NCI-H2227 treated with DMSO at 0.1 percent for 48 hours (cell line): Measurements from ENCODE around the gene KLHL10.

ENCODE experiments used
- DNase-seq: peaks from one replicate; lab custom pipeline; 2025; lab: John Stamatoyannopoulos, UW

The KLHL10 gene

DNA sequence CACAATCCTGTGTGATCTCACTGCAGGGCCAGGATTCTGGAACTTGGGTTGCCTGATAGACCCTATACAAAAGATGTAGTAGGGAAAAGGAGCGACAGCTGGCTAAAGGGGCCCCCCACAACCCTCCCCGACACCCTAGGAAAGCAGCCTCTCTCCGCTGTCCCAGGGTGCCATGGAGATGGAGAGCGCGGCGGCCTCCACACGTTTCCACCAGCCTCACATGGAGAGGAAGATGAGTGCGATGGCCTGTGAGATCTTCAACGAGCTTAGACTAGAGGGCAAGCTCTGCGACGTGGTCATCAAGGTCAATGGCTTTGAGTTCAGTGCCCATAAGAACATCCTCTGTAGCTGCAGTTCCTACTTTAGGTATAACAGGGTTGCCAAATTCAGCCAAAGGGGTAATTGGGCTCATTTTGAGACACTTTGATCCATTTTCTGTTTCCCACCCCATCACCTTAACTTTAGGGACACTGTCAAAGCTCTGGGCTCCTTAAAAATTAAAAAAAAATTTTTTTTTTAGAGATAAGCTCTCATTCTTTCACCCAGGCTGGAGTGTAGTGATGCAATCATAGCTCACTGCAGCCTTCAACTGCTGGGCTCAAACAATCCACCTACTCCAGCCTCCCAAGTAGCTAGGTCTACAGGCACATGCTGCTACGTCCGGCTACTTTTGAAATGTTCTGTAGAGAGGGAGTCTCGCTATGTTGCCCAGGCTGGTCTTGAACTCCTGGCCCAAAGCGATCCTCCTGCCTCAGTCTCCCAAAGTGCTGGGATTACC, at the start of gene KLHL10:
Gene KLHL10 (plus strand): TSS at position 65 of the 778 bp plus-strand sequence. CDS start 108 bp downstream, at position 173.
- no peak for DNase-seq

DNA sequence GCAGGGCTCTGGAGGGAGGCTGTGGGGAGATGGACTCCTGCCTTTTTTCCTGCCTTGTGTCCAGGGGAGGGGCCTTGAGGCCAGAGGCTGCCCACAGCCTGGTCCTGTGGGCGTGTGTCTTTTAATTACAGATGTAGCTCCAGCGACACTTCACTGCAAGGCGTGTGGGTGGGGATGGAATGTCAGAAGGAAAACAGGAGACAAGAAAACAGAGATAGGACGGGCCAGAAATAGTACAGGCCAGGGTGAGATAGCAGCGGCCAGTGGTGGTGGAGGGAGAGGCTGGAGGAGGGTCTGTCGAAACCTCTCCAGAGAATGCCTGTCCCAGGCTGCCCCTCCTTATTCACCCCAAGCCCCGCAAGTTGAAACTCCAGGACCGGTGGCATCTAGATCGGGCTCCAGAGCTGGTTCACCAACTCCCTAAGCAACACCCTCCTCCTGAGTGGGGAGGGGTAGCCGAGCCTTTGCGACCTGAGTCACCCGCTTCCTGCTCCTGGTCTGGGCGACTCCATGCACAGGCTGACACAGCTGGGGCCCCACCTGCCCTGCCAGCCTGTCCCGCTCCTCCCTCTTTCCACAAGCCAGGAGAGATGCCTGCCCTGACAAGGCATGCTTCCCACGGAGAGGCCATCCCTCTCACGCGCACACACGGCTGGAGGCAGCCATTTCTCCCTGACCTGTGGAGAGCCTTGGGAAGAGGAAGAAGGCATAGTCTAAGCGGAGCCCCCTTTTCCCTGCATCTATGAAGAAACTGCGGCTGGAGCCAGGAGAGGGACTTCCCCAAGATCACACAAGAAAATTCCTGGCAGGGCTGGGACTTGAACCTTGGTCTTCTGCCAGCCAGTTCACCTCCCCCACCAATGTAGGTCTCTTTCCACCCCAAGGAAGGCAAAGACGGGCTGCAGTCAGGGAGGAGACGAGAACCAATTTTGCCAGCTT, 44.5 kb upstream of the KLHL10 start:
- peak; percentile 47 for DNase-seq

DNA sequence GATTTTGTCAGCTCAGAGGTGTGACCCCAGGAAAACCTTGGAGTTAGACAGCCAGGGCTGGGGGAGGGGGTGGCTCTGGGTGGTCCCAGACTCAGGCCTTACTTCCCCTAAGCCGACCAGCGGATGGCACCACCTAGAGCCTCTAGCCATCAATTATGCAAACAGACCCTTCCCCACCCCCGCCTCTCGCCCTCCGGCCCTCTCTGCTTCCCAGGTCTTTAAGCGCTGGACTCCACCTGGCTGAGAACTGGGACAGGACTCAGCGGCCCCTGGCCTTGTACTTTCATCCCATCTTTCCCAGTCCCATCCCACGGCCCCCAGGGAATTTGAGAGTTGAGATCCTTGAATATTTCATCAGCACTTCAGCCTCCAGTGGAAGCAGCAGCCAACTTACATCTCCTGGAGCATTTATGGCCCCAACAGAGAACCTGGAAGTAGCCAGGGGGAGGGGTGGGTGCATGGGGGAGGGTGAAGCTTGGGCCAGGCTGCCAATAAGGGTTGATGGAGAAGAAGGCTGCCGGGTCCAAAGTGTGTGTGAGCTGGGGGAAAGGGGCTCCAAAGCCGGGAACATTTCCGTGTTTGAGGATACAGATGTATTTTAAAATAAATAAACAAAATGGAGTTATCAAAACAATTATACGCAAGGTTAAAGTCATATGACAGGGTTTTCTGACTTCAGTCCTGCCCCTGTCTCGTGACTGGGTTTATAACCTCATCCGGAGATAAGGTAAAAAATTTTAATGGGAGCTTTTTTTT, 43.7 kb upstream of the KLHL10 start:
- DNase-seq, result no peak

DNA sequence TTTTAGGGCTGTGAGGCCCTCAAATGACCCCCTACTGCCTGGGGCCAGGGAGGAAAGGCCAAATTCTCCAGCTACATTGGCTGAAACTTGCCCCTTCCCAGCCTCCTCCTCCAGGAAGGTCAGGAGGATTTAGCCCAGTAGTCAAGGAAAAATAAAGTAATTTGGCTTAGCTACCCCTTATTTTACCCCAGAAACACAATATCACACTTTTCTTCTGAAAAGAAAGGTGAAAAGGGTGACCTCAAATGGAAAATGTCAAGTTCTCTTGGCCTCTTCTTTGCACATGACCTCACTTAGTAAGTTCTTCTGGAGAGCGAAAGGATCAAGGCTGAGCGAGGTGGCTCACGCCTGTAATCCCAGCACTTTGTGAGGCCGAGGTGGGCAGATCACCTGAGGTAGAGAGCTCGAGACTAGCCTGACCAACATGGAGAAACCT, 43.1 kb upstream of the KLHL10 start:
- no peak for DNase-seq

DNA sequence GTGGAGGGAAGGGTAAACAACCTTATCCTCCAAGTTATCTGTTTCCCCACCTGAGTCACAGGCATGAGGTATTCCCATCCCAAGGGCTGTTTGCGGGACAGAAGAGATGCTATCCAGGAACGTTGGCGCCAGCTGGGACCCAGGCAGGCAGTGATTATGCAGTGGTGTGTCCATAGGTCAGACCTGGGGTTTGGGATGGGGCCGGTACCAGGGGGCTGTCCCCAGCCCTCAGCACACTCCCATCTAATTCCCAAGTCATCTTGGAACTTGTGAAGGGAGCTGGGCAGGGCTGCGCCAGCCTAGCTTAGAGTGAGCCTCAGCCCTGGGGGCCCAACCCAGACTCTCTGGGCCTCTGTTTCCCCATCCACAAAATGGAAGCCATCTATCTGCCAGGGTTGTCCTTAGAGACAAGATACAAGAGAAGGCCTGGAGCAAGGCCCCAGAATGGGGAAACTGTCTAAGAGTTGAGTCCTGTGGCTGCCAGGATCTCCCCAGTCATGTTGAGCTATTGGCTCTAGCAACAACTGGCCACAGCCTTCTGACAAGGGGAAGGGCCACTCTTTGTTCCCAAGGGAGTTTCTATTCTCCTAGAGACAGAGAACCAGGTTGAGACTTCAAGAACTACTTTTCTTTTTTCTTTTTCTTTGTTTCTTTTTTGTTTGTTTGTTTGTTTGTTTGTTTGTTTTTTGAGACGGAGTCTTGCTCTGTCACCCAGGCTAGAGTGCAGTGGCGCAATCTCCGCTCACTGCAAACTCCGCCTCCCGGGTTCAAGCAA, 41.3 kb upstream of the KLHL10 start:
- DNase-seq, result no peak

DNA sequence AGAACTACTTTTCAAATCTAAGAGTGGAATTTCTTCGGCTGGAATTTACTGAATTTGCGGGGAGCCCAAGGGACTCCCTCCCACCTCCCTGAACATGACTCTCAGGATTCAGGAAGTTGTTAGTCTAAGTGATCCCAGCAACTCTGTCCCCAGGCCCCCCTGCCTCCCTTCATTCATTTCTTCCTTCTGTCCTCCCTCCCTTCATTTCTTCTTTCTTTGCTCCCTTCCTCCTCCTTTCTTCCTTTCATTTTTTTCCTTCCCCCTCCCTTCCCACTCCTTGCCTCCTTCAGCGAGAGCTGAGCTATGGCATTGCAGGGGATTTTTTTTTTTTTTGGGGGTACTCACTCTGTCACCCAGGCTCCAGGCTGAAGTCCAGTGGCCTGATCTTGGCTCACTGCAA, 40.2 kb upstream of the KLHL10 start:
- no peak for DNase-seq

DNA sequence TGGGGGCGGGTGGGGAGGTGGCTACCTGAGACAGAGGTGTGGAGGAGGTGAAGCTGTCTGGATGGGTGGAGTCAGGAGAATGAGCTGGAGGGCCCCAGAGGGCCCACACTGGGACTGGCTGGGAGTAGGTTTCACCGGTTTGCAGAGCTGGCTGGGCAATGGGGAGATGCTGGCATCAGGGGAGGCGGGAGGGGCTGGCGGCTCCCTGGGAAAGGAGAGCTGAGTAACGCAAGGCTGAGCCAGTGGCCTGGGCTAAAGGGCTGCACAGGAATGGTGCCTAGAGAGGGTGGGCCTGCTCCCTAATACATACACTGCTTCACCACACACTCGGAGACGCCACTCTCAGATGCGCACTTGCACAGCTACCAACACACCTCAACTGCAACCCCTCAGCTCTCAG, 38.3 kb upstream of the KLHL10 start:
- DNase-seq, result no peak

DNA sequence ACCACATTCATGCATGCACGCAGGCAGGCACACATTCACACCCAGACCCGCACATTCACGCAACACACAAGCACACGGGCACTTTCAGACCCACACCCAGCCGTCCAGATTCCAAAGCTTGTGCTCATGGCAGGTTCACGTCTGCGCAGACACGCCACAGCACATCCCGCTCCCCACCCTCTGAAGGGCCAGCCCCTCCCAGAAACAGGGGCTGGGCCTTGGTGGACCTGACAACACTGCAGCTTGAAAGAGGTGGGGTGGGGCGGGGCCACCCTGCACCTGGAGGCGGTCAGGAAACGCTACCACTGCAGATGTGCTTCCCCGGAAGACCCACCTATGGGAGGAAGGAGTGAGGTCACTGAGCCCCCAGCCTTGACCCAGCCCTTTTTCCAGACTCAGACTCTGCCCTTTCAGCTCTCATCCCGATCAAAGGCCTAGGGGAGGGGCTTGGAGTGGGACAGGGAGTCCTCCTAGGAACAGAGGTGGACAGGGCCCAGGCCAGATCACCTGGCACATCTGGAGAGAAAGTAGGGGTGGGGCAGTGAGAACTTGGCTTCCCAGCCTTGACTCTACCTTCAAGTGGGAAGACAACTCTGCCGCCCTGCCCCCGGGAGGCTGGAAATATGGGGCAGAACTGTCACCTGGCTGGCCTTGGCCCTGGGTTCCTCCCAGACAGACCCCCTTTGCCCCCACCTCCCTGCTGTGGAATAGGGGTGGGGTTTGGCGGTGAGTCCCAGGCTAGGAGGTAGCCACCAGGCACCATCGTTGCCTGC, 36.8 kb upstream of the KLHL10 start:
- no peak for DNase-seq

DNA sequence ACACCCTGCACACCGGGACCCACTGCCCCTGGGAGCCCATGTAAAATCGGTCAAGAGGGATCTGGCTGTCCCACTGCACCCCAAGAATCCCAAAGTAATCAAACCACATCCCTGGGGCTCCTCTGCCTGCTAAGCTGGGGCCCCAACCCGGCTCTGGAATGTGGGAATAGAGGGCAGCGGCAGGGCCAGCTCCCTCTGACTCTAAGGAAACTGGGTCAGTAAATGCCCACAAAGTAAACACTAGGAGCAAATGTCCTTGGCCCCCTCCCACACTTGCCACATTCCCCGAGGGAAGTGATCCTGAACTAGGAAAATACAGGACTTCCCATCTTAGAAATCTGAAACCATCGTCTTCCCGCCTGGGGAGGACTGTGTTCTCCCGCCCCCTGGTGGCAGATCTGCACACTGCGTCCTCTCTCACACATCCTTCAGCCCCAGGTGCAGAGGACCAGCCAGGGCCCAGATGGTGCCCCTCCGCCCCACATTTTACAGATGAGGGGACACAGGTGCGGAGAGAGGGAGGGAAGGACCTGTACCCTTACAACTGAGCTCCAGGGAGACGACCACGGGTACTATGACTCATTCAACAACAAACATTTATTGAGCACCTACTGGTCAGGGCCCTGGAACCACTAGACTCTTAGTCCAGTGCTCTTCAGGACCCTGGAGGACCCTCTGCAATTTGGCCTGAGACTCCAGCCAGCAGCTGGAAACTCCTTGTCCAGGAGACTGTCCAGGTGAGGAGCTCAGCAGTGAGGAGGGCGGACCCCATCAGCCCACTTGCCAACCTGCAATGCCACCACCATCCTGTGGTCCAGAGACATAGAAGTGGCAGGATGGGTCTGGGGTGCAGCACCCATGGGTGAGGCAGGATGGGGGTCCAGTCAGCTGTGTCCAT, 36.0 kb upstream of the KLHL10 start:
- peak; percentile 74 for DNase-seq

DNA sequence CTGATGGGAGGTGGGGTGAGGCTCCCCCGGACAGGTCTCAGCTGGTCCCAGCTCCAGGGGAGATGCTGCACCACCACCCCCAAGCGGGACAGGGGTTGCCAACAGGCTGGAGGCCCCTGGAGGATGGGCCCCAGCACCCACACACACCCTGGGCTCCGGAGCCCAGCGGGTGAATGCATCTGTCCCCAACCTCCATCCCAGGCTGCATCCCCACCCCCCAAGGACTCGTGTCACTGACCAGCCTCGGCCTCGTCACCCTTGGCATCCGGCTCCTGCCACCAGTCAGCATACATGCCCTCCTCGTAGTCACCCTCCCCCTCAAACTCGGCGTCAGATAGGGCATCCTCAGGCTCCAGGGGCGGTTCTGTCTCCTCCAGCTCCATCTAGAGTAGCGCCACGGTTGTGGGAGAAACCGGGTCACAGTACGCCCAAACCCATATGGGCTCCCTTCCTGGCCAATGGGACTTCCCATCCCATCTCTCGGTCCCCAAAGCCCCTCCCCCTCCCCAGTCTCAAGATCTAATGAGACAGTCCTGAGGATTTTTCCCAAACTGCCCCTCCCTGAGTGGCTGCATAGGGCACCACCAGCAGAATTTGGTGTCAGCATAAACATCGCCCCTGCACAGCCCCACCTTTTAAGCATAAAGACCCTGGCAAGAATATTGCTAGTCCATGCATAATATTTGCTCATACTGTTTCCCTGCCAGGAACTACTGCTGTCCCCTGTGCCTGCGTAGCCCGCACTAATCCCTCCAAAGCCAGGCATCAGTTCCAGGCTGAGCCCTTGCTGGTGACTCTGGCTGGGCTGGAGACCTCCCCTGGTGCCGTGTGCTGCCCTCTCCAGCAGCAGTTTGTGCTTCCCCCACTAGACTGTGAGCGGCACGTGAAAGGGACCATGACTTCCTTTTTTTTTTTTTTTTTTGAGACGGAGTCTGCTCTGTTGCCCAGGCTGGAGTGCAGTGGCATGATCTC, 34.3 kb upstream of the KLHL10 start:
- no peak for DNase-seq

DNA sequence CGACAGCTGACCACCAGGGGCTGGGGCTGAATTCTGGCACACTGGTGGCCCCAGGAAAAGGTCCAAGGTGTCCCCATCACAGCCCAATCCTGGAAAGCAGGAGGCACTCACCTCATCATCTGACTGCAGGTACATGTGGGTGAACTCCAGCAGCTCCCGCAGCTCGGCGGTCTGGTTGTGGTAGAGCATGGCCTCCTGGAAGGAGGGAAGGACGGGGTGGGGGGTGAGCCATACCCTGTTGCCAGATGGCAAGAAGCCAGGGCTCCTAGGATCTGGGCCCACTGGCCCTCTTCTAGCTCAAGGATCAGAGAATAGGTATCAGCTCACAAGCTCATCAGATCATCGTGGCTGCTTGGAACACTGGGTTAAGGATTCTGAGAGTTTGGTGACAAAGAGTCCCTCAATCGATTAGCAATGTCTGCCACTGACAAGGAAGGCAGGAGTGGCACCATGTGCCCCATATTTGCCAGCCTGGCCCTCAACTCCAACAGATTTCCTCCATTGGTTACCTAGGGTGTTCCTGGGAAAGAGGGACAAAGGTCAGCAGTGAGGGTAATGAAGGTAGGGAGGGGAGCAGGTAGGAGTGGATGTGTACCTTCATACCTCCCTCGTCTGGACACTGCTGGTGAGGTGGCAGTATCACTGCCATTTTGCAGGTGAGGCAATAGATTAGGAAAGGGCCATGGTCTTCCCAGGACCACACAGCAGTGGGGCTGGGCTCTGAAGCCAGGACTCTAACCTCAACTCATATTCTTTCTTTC, 30.8 kb upstream of the KLHL10 start:
- no peak for DNase-seq

DNA sequence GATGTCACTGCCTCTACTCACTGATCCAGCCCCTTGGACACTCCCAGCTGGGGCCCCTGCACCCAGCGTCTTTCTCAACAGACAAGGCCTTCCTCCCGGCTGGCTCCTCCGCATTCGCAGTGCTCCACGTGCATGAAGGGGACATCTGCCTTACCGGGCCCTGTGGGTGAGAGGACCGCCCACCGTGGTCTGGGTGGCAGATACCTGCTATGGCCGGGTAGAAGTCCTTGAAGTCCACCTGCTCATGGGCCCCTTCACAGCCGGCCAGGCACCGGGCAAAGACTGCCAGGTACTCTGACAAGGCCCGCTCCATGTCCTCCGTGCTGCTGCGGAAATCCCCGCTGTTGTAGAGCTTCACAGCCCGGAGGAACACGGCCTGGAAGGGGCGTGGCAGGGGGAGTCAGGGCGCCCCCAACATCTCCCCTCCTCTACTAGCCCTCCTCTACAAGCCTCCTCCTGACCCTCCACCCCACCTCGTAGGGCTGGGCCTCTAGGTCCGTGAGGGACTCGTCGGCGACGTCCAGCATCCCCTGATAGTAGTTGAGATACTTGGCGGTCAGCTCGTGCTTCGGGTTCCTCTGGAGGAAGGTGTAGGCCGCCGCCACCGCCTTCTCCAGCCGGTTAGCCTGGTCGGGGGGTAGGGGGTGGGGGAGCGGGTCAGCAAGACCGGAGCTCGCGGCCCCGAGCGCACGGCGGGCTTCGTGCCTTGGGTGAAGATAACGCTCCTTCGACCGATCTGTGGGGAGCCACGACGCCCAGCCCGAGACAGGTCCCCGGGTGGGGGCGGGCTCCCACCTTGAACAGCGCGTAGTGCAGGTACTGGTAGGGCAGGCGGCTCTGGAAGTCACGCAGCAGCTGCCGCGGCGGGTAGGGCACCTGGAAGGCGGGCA, 26.7 kb upstream of the KLHL10 start:
- no peak for DNase-seq

DNA sequence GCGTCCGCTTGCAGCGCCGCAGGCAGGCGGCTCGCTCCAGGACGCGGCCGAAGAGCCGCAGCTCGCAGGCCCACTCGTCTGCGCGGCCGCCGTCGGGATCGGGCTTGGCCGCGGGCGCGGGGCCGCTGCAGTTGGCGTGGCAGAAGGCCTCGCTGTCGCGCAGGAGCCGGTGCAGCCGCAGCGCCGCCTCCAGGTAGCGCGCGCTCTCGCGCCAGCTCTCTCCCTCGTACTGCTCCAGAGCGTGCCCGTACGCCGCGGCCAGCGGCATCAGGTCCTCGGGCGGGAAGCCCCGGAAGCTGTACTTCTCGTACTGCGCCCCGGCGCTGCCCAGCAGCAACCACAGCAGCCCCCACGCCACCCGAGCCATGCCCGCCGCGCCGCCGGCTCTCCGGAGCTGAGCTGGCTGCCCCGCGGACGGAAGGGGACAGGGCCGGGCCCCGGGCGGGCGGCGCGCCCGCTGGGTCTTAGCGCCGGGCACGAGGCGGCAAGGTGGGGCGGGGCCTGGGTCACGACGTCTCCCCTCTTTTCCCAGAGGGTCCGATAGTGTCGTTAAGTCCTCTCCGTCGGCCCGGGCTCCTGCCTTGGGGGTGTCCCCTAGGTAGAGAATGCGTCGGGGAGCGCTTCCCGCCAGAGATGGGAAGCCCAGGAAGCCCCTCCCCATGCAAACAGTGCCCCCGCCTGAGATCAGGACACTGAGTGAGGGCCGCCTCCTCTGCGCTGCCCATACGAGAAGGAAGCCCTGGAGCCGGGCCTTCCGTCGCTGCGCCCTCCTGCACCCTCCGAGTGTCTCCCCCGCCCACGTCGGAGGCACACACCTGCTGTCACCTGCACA, 25.9 kb upstream of the KLHL10 start, which contains the start of gene P3H4:
Gene P3H4 (minus strand): TSS at position 401 of the 832 bp plus-strand sequence. CDS start 34 bp downstream, at position 367.
- peak; percentile 77 for DNase-seq

DNA sequence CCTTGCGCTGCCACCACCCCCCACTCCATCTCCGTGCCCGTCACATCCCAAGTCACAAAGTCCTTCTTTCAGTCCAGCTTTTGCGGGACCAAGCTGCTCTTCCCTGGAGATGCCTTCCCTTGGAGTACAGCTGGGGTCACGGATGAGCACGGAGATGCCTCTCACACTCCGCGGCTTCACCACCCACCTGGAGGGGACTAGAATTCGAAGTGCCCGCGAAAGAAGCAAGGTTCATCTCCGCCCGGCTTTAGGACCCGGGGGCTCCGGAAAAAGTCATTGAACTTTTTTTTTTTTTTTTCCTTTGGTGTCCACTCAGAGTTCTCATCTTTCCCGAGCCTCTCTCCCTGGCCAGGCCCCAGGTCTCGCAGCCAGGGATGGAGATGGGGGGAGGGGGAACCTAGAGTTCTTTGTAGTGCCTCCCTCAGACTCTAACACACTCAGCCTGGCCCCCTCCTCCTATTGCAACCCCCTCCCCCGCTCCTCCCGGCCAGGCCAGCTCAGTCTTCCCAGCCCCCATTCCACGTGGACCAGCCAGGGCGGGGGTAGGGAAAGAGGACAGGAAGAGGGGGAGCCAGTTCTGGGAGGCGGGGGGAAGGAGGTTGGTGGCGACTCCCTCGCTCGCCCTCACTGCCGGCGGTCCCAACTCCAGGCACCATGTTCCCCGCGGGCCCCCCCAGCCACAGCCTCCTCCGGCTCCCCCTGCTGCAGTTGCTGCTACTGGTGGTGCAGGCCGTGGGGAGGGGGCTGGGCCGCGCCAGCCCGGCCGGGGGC, 25.1 kb upstream of the KLHL10 start, which contains the start of gene FKBP10:
Gene FKBP10 (plus strand): TSS at position 624 of the 771 bp plus-strand sequence. CDS start 31 bp downstream, at position 655.
- DNase-seq, result peak; percentile 82
